Right lobe of liver (tissue), 6 donors: ENCODE results near the gene RPL36A. TPM values are rescaled to one million over a fixed set of nuclear protein-coding genes. Genes with fewer than 3 reads are reported as not detected.

ENCODE experiments used
- ATAC-seq, 4 donors: fragments of 200-7000 bp; cut with Tn5 transposase; one replicate each; pipeline ENCODE4 v1.9.1; 2020; ENCODE audit warnings: mild to moderate bottlenecking in 4 of 4, moderate library complexity in 4 of 4
- DNase-seq, 3 donors: peaks; one replicate each; pipeline ENCODE4 v3.0.0-alpha.2; 2020
- H3K27ac ChIP-seq, 3 donors: fragments of 200-600 bp; one replicate each; pipeline ENCODE4 v1.8.0; 2022
- H3K27me3 ChIP-seq, 2 donors: fragments of 200-600 bp; one replicate each; pipeline ENCODE4 v1.8.0; 2022
- H3K36me3 ChIP-seq, 4 donors: fragments of 200-600 bp; sonication (generic) in 1 of 4; one replicate each; pipeline versions ENCODE4 v1.5.1 to v1.8.0; 2017 to 2022; ENCODE audit warnings: control low read depth in 1 of 4
- H3K4me1 ChIP-seq, 4 donors: fragments of 200-600 bp; sonication (generic) in 1 of 4; one replicate each; pipeline versions ENCODE4 v1.5.1 to v1.8.0; 2017 to 2022; ENCODE audit warnings: control low read depth in 1 of 4
- H3K4me3 ChIP-seq, 3 donors: fragments of 200-600 bp; one replicate each; pipeline ENCODE4 v1.8.0; 2022
- H3K9me3 ChIP-seq, 4 donors: fragments of 200-600 bp; sonication (generic) in 1 of 4; one replicate each; pipeline versions ENCODE4 v1.5.1 to v1.8.0; 2017 to 2022; ENCODE audit warnings: control low read depth in 1 of 4
- CTCF ChIP-seq, 4 donors: fragments of 200-600 bp in 3 of 4; fragments of 450-650 bp in 1 of 4; IDR thresholded peaks; one replicate each; pipeline versions ENCODE4 v1.5.1 to v1.8.0; 2016 to 2022; ENCODE audit warnings: antibody characterized with exemption in 4 of 4, mild to moderate bottlenecking in 2 of 4
- POLR2A ChIP-seq: fragments of 450-650 bp; IDR thresholded peaks from one replicate; pipeline ENCODE4 v1.6.1; 2017; ENCODE audit warnings: antibody characterized with exemption, mild to moderate bottlenecking
- WGBS: methylation state at CpG from one replicate; pipeline ENCODE4 v1.1.6; 2018; ENCODE audit warnings: low coverage, low lambda C conversion rate; ENCODE audit not compliant: insufficient coverage; ENCODE audit errors: missing lambda C conversion rate; 5-methylcytosine and 5-hydroxymethylcytosine counted together
- intact Hi-C, 2 donors: fragments of 100-400 bp; cut with DNase I; formaldehyde crosslinking; loops; one replicate each; pipeline versions ENCODE4 v1.11.2 to v1.14.1; 2022
- total RNA-seq, 6 experiments: library from RNA; depleted of rRNA in 2 of 6; stranded (reverse); fragments of >200 nt in 2 of 6; fragmentation: NEBNext Ultra II Directional in 3 of 6; extraction: Animal tissue kit (Norgen Biotek cat#: 25700) in 3 of 6; gene quantifications; one replicate each; pipeline versions ENCODE4 v1.1.0 to v1.2.4, GENCODE V29; 2016 to 2023
- donor health status: DM: no; HTN: yes; CAD: no.
- donor health status: DM: no; HTN: no; CAD: no.
- donor health status: DM: no; HTN: no; CAD: no.
- donor health status: DM: no; HTN: yes; CAD: no.
- donor health status: DM: no; HTN: yes; CAD: no.

RPL36A gene
- total RNA-seq, 6 experiments from 2014 or later: 30.5 to 1,059 (median 46.3) TPM

- Histone ChIP-seq H3K4me3 (no peak overlapping the region), H3K9me3 (no peaks in the 10 kb centered on the region), H3K27ac (no peak overlapping the region), H3K36me3 (peaks cover 0 to 10% (median 3%) of the 10 kb centered on the region in 4 donors), H3K27me3 (no peaks in the 10 kb centered on the region), H3K4me1 (peaks cover 0 to 9% (median 0%) of the 10 kb centered on the region in 4 donors)
- no peak for DNase-seq
- no peak for TF ChIP-seq CTCF (IDR thresholded peaks at IDR 0.05)
- no peak for TF ChIP-seq POLR2A
- intact Hi-C loops: no loop called here
- 45% methylated on average over 7 of the region's 7 CpGs for WGBS
- ATAC-seq: no peak
Measured at GRCh38 chrX:101410461-101410860, 19.6 kb downstream of the RPL36A start.

- Histone ChIP-seq H3K27ac (no peak overlapping the region), H3K27me3 (no peaks in the 10 kb centered on the region), H3K4me3 (no peak overlapping the region), H3K36me3 (peaks cover 0 to 10% (median 3%) of the 10 kb centered on the region in 4 donors), H3K4me1 (peaks cover 0 to 9% (median 0%) of the 10 kb centered on the region in 4 donors), H3K9me3 (no peaks in the 10 kb centered on the region)
- WGBS: 71% methylated on average over 10 of the region's 10 CpGs
- DNase-seq: no peak
- TF ChIP-seq CTCF (IDR thresholded peaks at IDR 0.05) (no peak), POLR2A (no peak)
- no peak for ATAC-seq
- intact Hi-C loops: no loop called here
Measured at GRCh38 chrX:101411984-101412383, 21.2 kb downstream of the RPL36A start.

- peaks cover 0 to 4% (median 0%) of the 10 kb centered on the region in 4 donors for H3K4me1 ChIP-seq
Measured at GRCh38 chrX:101415180-101416145, 24.7 kb downstream of the RPL36A start.

DNA sequence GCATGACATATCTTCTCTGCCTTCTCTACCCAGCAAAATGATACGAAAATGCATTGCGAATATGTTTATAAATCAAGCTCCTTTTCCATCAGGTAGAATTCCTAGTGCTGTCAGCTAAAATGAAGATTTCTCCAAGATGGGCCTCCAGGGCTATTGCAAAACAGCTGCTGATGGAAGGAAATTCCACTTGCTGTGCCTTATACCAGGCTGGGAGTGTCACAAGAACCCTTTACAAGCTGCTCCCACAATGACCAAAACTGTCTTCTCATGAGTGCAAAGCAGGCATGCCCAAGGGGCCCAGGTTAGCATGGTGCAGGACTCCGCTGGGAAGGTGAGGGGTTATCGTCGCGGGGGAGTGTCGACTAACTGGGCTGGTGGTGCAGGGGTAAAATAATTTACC, 25.9 kb downstream of the RPL36A start:
- no peak for TF ChIP-seq POLR2A
- no peak for TF ChIP-seq CTCF (IDR thresholded peaks at IDR 0.05)
- H3K36me3 ChIP-seq: peaks cover 0 to 10% (median 3%) of the 10 kb centered on the region in 4 donors
- H3K4me3 ChIP-seq: no peak overlapping the region
- ATAC-seq (no peak), DNase-seq (no peak)
- intact Hi-C loops: no loop called here
- H3K4me1 ChIP-seq: no peaks in the 10 kb centered on the region
- no peaks in the 10 kb centered on the region for H3K27me3 ChIP-seq
- no peak overlapping the region for H3K27ac ChIP-seq
- H3K9me3 ChIP-seq: no peaks in the 10 kb centered on the region
- 73% methylated on average over 7 of the region's 7 CpGs for WGBS

More at GRCh38 chrX:101415180-101416145, 24.7 kb downstream of the RPL36A start:
- DNase-seq (no peak), ATAC-seq (peak; percentile 56 to 79 (median 63))
- 31% methylated on average over 8 of the region's 12 CpGs for WGBS
- intact Hi-C loops: no loop called here
- H3K36me3 ChIP-seq: peaks cover 0 to 10% (median 3%) of the 10 kb centered on the region in 4 donors
- no peak overlapping the region for H3K4me3 ChIP-seq
- no peaks in the 10 kb centered on the region for H3K27me3 ChIP-seq
- H3K9me3 ChIP-seq: no peaks in the 10 kb centered on the region
- TF ChIP-seq POLR2A (no peak), CTCF (IDR thresholded peaks at IDR 0.05) (peak; percentile 67 to 85 (median 82))
- peak overlapping the region; percentile 61 to 67 (median 64) for H3K27ac ChIP-seq
